Spleen (tissue), 7 donors: ENCODE data around the gene E4F1.
A peak's percentile ranks its signal among the peaks of the same experiment; 100 is the strongest.

Experiments
- POLR2A ChIP-seq, 3 donors: fragments of 450-650 bp; IDR thresholded peaks; one replicate each; pipeline ENCODE4 v1.5.1; 2017; ENCODE audit warnings: antibody characterized with exemption in 3 of 3, mild to moderate bottlenecking in 1 of 3
- TF ChIP-seq, protein P1 (sequence below), 11 experiments: fragments of 200-600 bp in 7 of 11; fragments of 450-650 bp in 4 of 11; sonication (generic) in 4 of 11; IDR thresholded peaks in 8 of 11; conservative IDR thresholded peaks in 3 of 11; 1 replicate in 7 of 11; 2 replicates in 4 of 11; pipeline versions ENCODE4 v1.4.0 to v1.8.0; 2016 to 2021; ENCODE audit warnings: antibody characterized with exemption in 11 of 11, inconsistent platforms in 4 of 11, mild to moderate bottlenecking in 1 of 11
- donor health status: DM: no; HTN: no; CAD: no; lungs with moderate emphysema.
- donor health status: DM: no; HTN: no; CAD: no.
- donor health status: DM: no; HTN: no; CAD: no.

- TF ChIP-seq, protein P1, sequence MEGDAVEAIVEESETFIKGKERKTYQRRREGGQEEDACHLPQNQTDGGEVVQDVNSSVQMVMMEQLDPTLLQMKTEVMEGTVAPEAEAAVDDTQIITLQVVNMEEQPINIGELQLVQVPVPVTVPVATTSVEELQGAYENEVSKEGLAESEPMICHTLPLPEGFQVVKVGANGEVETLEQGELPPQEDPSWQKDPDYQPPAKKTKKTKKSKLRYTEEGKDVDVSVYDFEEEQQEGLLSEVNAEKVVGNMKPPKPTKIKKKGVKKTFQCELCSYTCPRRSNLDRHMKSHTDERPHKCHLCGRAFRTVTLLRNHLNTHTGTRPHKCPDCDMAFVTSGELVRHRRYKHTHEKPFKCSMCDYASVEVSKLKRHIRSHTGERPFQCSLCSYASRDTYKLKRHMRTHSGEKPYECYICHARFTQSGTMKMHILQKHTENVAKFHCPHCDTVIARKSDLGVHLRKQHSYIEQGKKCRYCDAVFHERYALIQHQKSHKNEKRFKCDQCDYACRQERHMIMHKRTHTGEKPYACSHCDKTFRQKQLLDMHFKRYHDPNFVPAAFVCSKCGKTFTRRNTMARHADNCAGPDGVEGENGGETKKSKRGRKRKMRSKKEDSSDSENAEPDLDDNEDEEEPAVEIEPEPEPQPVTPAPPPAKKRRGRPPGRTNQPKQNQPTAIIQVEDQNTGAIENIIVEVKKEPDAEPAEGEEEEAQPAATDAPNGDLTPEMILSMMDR (IDR thresholded peaks at IDR 0.05 in 8 of 11, conservative IDR thresholded peaks at IDR 0.05 in 3 of 11): peak in 5 of 11 experiments; percentile 8 to 56 (median 45)
- TF ChIP-seq POLR2A (IDR thresholded peaks at IDR 0.05): peak; percentile 61 to 73 (median 62)
Observed at GRCh38 chr16:2205104-2205966, 18.1 kb upstream of the E4F1 start, which contains the start of gene MLST8.
